GM23338 (cell line): ENCODE data around the gene THBS2.

ENCODE experiments used
- CREB1 ChIP-seq: fragments of 250-450 bp; sonication (Bioruptor Pico); IDR thresholded peaks from 2 replicates; pipeline ENCODE4 v1.5.0; 2020; ENCODE audit warnings: low read depth, mild to moderate bottlenecking, moderate library complexity
- ETS1 ChIP-seq: IDR thresholded peaks from 2 replicates; pipeline ENCODE4 v1.6.1; 2016; ENCODE audit warnings: antibody characterized with exemption
- EZH2 ChIP-seq: fragments of 200-600 bp; sonication (generic); IDR thresholded peaks from one replicate; pipeline ENCODE4 v1.8.0; 2017; ENCODE audit warnings: antibody characterized with exemption, mild to moderate bottlenecking, low read depth; ENCODE audit not compliant: unreplicated experiment
- EZH2phosphoT487 ChIP-seq: fragments of 200-600 bp; sonication (generic); IDR thresholded peaks from one replicate; pipeline ENCODE4 v1.8.1; 2018; ENCODE audit warnings: antibody characterized with exemption; ENCODE audit not compliant: unreplicated experiment
- JUNB ChIP-seq: IDR thresholded peaks from one replicate; pipeline ENCODE4 v1.6.1; 2016; ENCODE audit warnings: antibody characterized with exemption; ENCODE audit not compliant: unreplicated experiment
- POLR2AphosphoS5 ChIP-seq: IDR thresholded peaks from 2 replicates; pipeline ENCODE4 v1.6.1; 2016; ENCODE audit warnings: antibody characterized with exemption, low read depth
- REST ChIP-seq: IDR thresholded peaks from one replicate; pipeline ENCODE4 v1.6.1; 2018; ENCODE audit warnings: antibody characterized with exemption; ENCODE audit not compliant: unreplicated experiment
- TF ChIP-seq, protein P1 (sequence below), 2 experiments: fragments of 200-600 bp in 1 of 2; sonication (generic) in 1 of 2; conservative IDR thresholded peaks; 2 replicates each; pipeline versions ENCODE4 v1.5.1 to v1.6.1; 2016 to 2017; ENCODE audit warnings: antibody characterized with exemption in 2 of 2, low read depth in 2 of 2, mild to moderate bottlenecking in 2 of 2, moderate library complexity in 1 of 2

DNA sequence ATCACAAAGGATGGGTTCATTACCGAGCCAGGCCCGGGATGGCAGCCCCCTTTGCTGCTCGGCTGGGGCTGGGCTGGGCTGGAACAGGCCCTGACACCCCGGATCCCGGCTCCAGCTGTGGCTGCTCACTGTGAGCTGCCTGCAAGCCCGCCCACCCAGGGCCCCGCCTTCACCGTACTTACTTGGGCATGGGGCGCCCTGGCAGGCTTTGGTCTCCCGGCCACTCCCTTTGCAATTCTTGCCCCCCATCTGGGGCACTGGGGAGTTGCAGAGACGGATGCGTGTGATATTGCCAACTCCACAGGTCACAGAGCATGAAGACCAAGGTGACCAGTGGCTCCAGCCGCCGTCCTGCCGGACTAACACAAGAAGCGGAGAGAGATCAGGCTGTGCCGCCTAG is 16.7 kb downstream of the THBS2 start:
- TF ChIP-seq EZH2 (no peak), CREB1 (no peak), REST (no peak), ETS1 (no peak), POLR2AphosphoS5 (no peak), EZH2phosphoT487 (no peak), JUNB (no peak)
- TF ChIP-seq, protein P1, sequence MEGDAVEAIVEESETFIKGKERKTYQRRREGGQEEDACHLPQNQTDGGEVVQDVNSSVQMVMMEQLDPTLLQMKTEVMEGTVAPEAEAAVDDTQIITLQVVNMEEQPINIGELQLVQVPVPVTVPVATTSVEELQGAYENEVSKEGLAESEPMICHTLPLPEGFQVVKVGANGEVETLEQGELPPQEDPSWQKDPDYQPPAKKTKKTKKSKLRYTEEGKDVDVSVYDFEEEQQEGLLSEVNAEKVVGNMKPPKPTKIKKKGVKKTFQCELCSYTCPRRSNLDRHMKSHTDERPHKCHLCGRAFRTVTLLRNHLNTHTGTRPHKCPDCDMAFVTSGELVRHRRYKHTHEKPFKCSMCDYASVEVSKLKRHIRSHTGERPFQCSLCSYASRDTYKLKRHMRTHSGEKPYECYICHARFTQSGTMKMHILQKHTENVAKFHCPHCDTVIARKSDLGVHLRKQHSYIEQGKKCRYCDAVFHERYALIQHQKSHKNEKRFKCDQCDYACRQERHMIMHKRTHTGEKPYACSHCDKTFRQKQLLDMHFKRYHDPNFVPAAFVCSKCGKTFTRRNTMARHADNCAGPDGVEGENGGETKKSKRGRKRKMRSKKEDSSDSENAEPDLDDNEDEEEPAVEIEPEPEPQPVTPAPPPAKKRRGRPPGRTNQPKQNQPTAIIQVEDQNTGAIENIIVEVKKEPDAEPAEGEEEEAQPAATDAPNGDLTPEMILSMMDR (conservative IDR thresholded peaks at IDR 0.05; ENCODE audit: low read depth in 2 of 2), result no peak
